Measurements from ENCODE around the gene ZBTB40.

- TF ChIP-seq TEAD4 (IDR thresholded peaks at IDR 0.05; ENCODE audit: borderline replicate concordance, insufficient read depth) (no peak), USF2 (IDR thresholded peaks at IDR 0.05; ENCODE audit: borderline replicate concordance, low read depth, low read length) (no peak), CHD2 (IDR thresholded peaks at IDR 0.05; ENCODE audit: low read length, partially characterized antibody) (no peak)
Observed at GRCh38 chr1:22547186-22547817, 95.7 kb downstream of the ZBTB40 start.
